ENCODE data around the gene MGAT3. TPM values are rescaled to one million over a fixed set of nuclear protein-coding genes. Genes with fewer than 3 reads are reported as not detected.

Gene MGAT3
- total and polyA plus RNA-seq, 2 donors from 2014 or later, result 2.7 to 5.4 TPM

DNA sequence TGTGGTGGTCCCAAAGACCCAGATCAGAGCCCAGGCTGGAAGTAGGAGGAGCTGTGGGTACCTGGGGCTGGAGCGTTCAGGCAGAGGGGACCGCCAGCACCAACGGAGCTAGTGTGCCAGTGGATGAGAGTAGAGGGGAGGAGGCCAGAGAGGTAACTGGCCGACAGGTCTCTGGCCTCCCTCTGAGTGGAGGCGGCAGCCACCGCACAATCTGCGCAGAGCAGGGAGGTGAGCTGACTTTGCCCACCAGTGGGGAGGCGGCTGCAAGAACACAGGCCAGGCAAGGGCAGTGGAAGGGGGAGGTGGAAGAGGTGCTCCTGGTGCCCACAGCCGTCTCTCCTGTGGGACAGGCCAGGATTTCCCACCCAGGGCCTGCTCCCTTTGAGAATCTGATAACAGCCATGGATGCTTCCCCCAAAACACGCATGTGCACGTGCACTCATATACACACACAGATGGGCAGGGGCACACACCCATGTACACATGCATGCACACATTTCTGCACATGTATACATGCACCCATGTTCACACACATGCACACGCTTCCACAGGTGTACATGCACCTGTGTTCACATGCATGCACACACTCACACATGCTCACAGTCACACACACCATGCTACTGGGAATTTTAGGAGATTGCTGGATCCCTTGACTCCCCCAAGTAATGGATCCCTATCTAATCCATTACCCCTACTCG lies 6.4 kb upstream of the MGAT3 start:
- no peak for DNase-seq
- Histone ChIP-seq H3K27ac (ENCODE audit: low read depth in 2 of 2, low read length in 2 of 2) (no peak overlapping the region), H3K4me1 (ENCODE audit: control insufficient read depth in 2 of 3, insufficient read depth in 2 of 3, low read depth in 1 of 3, low read length in 3 of 3) (no peaks in the 10 kb centered on the region), H3K4me3 (ENCODE audit: low read length in 3 of 3) (no peak overlapping the region), H3K36me3 (ENCODE audit: control insufficient read depth in 2 of 3, insufficient read depth in 3 of 3, low read length in 3 of 3) (no peaks in the 10 kb centered on the region), H3K27me3 (ENCODE audit: control insufficient read depth, insufficient read depth, low read length) (no peaks in the 10 kb centered on the region), H3K9ac (ENCODE audit: low read length in 3 of 3) (no peak overlapping the region), H3K9me3 (ENCODE audit: control insufficient read depth in 2 of 3, insufficient read depth in 1 of 3, low read length in 3 of 3) (no peaks in the 10 kb centered on the region)
- intact Hi-C loops (cut with DNase I), result no loop called here
- TF ChIP-seq, protein P1, sequence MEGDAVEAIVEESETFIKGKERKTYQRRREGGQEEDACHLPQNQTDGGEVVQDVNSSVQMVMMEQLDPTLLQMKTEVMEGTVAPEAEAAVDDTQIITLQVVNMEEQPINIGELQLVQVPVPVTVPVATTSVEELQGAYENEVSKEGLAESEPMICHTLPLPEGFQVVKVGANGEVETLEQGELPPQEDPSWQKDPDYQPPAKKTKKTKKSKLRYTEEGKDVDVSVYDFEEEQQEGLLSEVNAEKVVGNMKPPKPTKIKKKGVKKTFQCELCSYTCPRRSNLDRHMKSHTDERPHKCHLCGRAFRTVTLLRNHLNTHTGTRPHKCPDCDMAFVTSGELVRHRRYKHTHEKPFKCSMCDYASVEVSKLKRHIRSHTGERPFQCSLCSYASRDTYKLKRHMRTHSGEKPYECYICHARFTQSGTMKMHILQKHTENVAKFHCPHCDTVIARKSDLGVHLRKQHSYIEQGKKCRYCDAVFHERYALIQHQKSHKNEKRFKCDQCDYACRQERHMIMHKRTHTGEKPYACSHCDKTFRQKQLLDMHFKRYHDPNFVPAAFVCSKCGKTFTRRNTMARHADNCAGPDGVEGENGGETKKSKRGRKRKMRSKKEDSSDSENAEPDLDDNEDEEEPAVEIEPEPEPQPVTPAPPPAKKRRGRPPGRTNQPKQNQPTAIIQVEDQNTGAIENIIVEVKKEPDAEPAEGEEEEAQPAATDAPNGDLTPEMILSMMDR (IDR thresholded peaks at IDR 0.05; ENCODE audit: borderline replicate concordance, extremely low read depth, insufficient read depth), result no peak
- FAIRE-seq, result no peak

DNA sequence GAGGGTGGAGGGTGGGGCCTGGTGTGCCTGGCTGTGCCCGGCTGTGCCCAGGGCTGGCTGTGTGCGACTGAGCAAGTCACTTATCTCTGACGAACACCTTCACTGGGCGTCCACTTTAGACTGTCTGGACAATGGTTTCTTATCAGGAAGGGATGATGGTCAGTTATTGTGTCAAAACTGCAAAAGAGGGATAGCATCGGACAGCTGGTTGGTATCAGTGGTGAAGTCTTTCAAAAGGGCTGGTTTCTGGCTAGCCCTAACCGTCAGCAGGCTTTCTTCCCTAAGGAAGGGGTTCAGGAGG lies 4.1 kb upstream of the MGAT3 start:
- TF ChIP-seq, protein P1 (IDR thresholded peaks at IDR 0.05; ENCODE audit: borderline replicate concordance, extremely low read depth, insufficient read depth), result no peak
- H3K27ac ChIP-seq (ENCODE audit: low read depth in 2 of 2, low read length in 2 of 2), result no peak overlapping the region
- FAIRE-seq, result no peak
- H3K27me3 ChIP-seq (ENCODE audit: control insufficient read depth, insufficient read depth, low read length), result no peaks in the 10 kb centered on the region
- H3K36me3 ChIP-seq (ENCODE audit: control insufficient read depth in 2 of 3, insufficient read depth in 3 of 3, low read length in 3 of 3), result no peaks in the 10 kb centered on the region
- intact Hi-C loops (cut with DNase I), result no loop called here
- H3K9me3 ChIP-seq (ENCODE audit: control insufficient read depth in 2 of 3, insufficient read depth in 1 of 3, low read length in 3 of 3), result no peaks in the 10 kb centered on the region
- no peak overlapping the region for H3K9ac ChIP-seq (ENCODE audit: low read length in 3 of 3)
- no peak overlapping the region for H3K4me3 ChIP-seq (ENCODE audit: low read length in 3 of 3)
- no peaks in the 10 kb centered on the region for H3K4me1 ChIP-seq (ENCODE audit: control insufficient read depth in 2 of 3, insufficient read depth in 2 of 3, low read depth in 1 of 3, low read length in 3 of 3)
- no peak for DNase-seq

DNA sequence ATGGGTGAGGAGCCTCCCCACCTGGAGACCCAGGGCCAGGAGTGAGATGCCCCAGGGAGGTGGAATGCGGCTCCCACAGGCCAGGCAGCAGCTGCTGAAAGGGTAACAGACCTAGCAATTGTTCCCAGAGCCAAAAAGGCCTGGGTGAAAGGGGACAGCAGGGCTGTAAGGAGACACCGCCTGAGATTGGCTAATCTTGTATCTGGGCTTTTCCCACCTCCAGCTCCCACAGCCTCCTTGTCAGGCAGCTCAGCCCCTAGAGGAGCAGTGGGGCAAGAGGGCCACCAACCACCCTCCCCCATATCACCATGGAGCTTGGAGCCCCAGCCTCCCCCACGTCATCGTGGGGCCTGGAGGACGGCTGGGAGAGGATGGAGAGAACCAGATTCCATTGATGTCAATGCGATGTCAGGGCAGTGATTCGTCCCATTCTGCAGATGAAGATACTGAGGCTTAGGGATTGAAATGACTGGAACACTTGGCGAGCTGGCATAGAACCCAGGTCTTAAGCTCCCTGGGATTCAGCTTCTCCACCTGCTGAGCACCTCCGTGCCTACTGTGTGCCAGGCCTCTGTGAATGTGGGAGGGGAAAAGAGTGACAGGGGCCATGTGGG lies 2.9 kb upstream of the MGAT3 start:
- H3K9ac ChIP-seq (ENCODE audit: low read length in 3 of 3), result no peak overlapping the region
- TF ChIP-seq, protein P1 (IDR thresholded peaks at IDR 0.05; ENCODE audit: borderline replicate concordance, extremely low read depth, insufficient read depth), result no peak
- no peaks in the 10 kb centered on the region for H3K36me3 ChIP-seq (ENCODE audit: control insufficient read depth in 2 of 3, insufficient read depth in 3 of 3, low read length in 3 of 3)
- no peaks in the 10 kb centered on the region for H3K4me1 ChIP-seq (ENCODE audit: control insufficient read depth in 2 of 3, insufficient read depth in 2 of 3, low read depth in 1 of 3, low read length in 3 of 3)
- no peaks in the 10 kb centered on the region for H3K27me3 ChIP-seq (ENCODE audit: control insufficient read depth, insufficient read depth, low read length)
- no peaks in the 10 kb centered on the region for H3K9me3 ChIP-seq (ENCODE audit: control insufficient read depth in 2 of 3, insufficient read depth in 1 of 3, low read length in 3 of 3)
- intact Hi-C loops (cut with DNase I), result no loop called here
- H3K4me3 ChIP-seq (ENCODE audit: low read length in 3 of 3), result no peak overlapping the region
- H3K27ac ChIP-seq (ENCODE audit: low read depth in 2 of 2, low read length in 2 of 2), result no peak overlapping the region
- DNase-seq, result no peak
- no peak for FAIRE-seq

Measured in kidney (tissue), 14 donors.